Activated CD8-positive, alpha-beta memory T cell treated with anti-CD3 and anti-CD28 coated beads for 1 hour (primary cell): Measurements from ENCODE around the gene PHLDA2.

Source experiments
- DNase-seq, 2 donors: peaks; one replicate each; pipeline ENCODE4 v3.0.0-alpha.2; 2020; ENCODE audit warnings: low read depth in 1 of 2; ENCODE audit errors: extremely low read depth in 1 of 2

The PHLDA2 gene

GRCh38 chr11:2930704-2931419 lies 1.6 kb upstream of the PHLDA2 start:
- DNase-seq, result no peak

- no peak for DNase-seq
Measured at GRCh38 chr11:2929950-2930703, 907 bp upstream of the PHLDA2 start.

GRCh38 chr11:2929531-2929949 lies 320 bp upstream of the PHLDA2 start:
- DNase-seq, result no peak

- no peak for DNase-seq
Measured at GRCh38 chr11:2927851-2928604, 1.2 kb downstream of the PHLDA2 start.

GRCh38 chr11:2927121-2927800 lies 2.0 kb downstream of the PHLDA2 start:
- no peak for DNase-seq

- DNase-seq, result no peak
Measured at GRCh38 chr11:2926611-2927051, 2.6 kb downstream of the PHLDA2 start.

- no peak for DNase-seq
Measured at GRCh38 chr11:2924821-2925675, 4.2 kb downstream of the PHLDA2 start.

GRCh38 chr11:2924381-2924780 lies 4.8 kb downstream of the PHLDA2 start:
- DNase-seq, result no peak

- no peak for DNase-seq
Measured at GRCh38 chr11:2923446-2924375, 5.5 kb downstream of the PHLDA2 start.

- no peak for DNase-seq
Measured at GRCh38 chr11:2922655-2923054, 6.6 kb downstream of the PHLDA2 start.

GRCh38 chr11:2921742-2922493 lies 7.3 kb downstream of the PHLDA2 start:
- no peak for DNase-seq

GRCh38 chr11:2921261-2921660 lies 8.0 kb downstream of the PHLDA2 start:
- DNase-seq, result no peak

GRCh38 chr11:2920343-2920742 lies 8.9 kb downstream of the PHLDA2 start:
- no peak for DNase-seq

- no peak for DNase-seq
Measured at GRCh38 chr11:2919837-2920236, 9.4 kb downstream of the PHLDA2 start.

GRCh38 chr11:2919188-2919587 lies 10.0 kb downstream of the PHLDA2 start:
- DNase-seq, result no peak

GRCh38 chr11:2917842-2918490 lies 11.3 kb downstream of the PHLDA2 start:
- DNase-seq, result no peak

GRCh38 chr11:2916892-2917645 lies 12.2 kb downstream of the PHLDA2 start:
- DNase-seq, result no peak
